ENCODE measurements around the gene MTPN. TPM values are rescaled to one million over a fixed set of nuclear protein-coding genes. Genes with fewer than 3 reads are reported as not detected.

Gene MTPN
- total RNA-seq, 6 experiments from 2014 or later, result 242 to 306 (median 273) TPM

DNA sequence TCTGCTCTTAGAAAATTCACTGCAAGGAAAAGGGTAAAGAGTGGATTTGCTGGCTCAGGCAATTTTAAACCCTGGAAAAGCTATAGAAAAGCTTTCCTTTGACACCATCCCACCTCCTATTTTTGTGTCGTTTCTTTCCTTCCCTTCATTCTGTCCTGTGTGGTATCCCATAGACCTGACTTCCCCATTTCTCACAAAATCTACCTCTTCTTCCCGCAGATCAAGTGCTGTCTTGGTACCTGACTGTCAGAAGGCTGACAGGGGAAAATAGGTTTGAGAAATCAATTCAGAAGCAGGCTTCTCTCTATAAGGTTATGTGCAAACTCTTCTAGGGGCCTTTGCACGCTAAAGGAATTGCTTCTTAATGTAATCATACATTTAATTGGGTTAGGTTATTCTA, 98.9 kb downstream of the MTPN start:
- peaks cover 11% of the 10 kb centered on the region; the same call in 1 of the 2 replicates for H3K4me1 Mint-ChIP-seq (ENCODE audit: low read depth)
- H3K4me3 Mint-ChIP-seq, result no peak overlapping the region
- no peak overlapping the region for H3K27ac Mint-ChIP-seq
- no peak for DNase-seq
- TF ChIP-seq, protein P1, sequence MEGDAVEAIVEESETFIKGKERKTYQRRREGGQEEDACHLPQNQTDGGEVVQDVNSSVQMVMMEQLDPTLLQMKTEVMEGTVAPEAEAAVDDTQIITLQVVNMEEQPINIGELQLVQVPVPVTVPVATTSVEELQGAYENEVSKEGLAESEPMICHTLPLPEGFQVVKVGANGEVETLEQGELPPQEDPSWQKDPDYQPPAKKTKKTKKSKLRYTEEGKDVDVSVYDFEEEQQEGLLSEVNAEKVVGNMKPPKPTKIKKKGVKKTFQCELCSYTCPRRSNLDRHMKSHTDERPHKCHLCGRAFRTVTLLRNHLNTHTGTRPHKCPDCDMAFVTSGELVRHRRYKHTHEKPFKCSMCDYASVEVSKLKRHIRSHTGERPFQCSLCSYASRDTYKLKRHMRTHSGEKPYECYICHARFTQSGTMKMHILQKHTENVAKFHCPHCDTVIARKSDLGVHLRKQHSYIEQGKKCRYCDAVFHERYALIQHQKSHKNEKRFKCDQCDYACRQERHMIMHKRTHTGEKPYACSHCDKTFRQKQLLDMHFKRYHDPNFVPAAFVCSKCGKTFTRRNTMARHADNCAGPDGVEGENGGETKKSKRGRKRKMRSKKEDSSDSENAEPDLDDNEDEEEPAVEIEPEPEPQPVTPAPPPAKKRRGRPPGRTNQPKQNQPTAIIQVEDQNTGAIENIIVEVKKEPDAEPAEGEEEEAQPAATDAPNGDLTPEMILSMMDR (IDR thresholded peaks at IDR 0.05), result no peak
- H3K9me3 Mint-ChIP-seq, result no peaks in the 10 kb centered on the region
- no peaks in the 10 kb centered on the region for H3K36me3 Mint-ChIP-seq (ENCODE audit: low read depth)
- H3K27me3 Mint-ChIP-seq (ENCODE audit: insufficient read depth), result peaks cover 7% of the 10 kb centered on the region

DNA sequence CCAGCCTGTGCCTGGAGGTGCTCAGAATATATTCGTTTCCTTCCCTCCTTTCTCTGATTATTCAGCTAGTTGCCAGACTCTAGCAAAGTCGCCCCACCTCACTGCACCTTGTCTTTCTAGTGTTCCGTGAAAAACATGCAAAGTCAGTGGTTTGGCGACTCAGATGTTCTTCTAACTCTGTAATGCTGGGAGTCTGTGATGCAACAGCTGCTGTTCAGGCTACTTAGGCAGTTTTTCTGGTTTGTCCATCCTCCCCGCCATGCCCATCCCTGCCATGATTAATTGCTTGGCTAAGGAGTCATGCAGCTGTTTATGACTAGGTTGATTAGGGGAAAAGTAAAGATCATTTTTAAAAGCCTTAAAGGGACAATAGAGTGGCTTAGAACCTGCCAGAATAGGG, 99.4 kb downstream of the MTPN start:
- Mint-ChIP-seq H3K4me1 (ENCODE audit: low read depth) (peaks cover 11% of the 10 kb centered on the region; the same call in 1 of the 2 replicates), H3K36me3 (ENCODE audit: low read depth) (no peaks in the 10 kb centered on the region), H3K4me3 (no peak overlapping the region), H3K27me3 (ENCODE audit: insufficient read depth) (peaks cover 7% of the 10 kb centered on the region), H3K9me3 (no peaks in the 10 kb centered on the region), H3K27ac (no peak overlapping the region)
- TF ChIP-seq, protein P1 (IDR thresholded peaks at IDR 0.05), result no peak
- no peak for DNase-seq

Other genes with a start within 250 kb of the MTPN start
- 1 to 10 TPM in 1 of 6 experiments, under 1 TPM in 4, not detected in 1; 0.24 to 1.2 (median 0.68) TPM for gene SLC13A4, start 249.2 kb downstream of the MTPN start, total RNA-seq (2021; fragmentation: NEBNext Ultra II Directional; extraction: Animal tissue kit (Norgen Biotek cat#: 25700))
- gene FAM180A, start 228.5 kb downstream of the MTPN start, total RNA-seq (2021; fragmentation: NEBNext Ultra II Directional; extraction: Animal tissue kit (Norgen Biotek cat#: 25700)), result 10 to 100 TPM in 5 of 6 experiments, 1 to 10 TPM in 1; 5.6 to 61.9 (median 53.3) TPM